WTC11 (cell line): ENCODE data around the gene EPHB6. TPM values are rescaled to one million over a fixed set of nuclear protein-coding genes. Genes with fewer than 3 reads are reported as not detected.

Experiments
- ATAC-seq: fragments of 200-7000 bp; cut with Tn5 transposase; 2 replicates; pipeline ENCODE4 v1.10.0; 2021; ENCODE audit warnings: mild to moderate bottlenecking, moderate library complexity
- CTCF ChIA-PET: fragments of 300-600 bp; sonication (Branson Sonifier 250); formaldehyde crosslinking; loops from one replicate; lab custom pipeline; 2021; ENCODE audit warnings: antibody characterized with exemption; lab: Charles Lee
- POLR2A ChIA-PET: fragments of 350-600 bp; sonication (Branson Sonifier 250); formaldehyde crosslinking; loops from one replicate; lab custom pipeline; 2021; ENCODE audit warnings: antibody characterized with exemption; lab: Charles Lee
- DNase-seq: peaks from one replicate; pipeline ENCODE4 v3.0.0; 2021; ENCODE audit warnings: low spot score
- H3K27ac Mint-ChIP-seq: 2 replicates; pipeline ENCODE4 v1.8.0; 2021; ENCODE audit warnings: mixed read lengths
- H3K27me3 Mint-ChIP-seq: 2 replicates; pipeline ENCODE4 v1.8.0; 2021; ENCODE audit warnings: low read depth, mild to moderate bottlenecking, moderate library complexity, mixed read lengths
- H3K36me3 Mint-ChIP-seq: 2 replicates; pipeline ENCODE4 v1.8.0; 2021; ENCODE audit warnings: mixed read lengths
- H3K4me1 Mint-ChIP-seq: 2 replicates; pipeline ENCODE4 v1.8.0; 2022; ENCODE audit warnings: mixed read lengths
- H3K4me3 Mint-ChIP-seq: 2 replicates; pipeline ENCODE4 v1.8.0; 2021; ENCODE audit warnings: mild to moderate bottlenecking, moderate library complexity, mixed read lengths
- H3K9me3 Mint-ChIP-seq: 2 replicates; pipeline ENCODE4 v1.8.0; 2021; ENCODE audit warnings: mixed read lengths
- CTCF ChIP-seq: fragments of 200-600 bp; IDR thresholded peaks from 2 replicates; pipeline ENCODE4 v1.8.0; 2022; ENCODE audit warnings: antibody characterized with exemption
- ESRRA ChIP-seq: sonication (generic); formaldehyde crosslinking; IDR thresholded peaks from 2 replicates; pipeline ENCODE4 v1.8.1; 2022; ENCODE audit warnings: mild to moderate bottlenecking, missing genetic modification reagents, borderline replicate concordance
- FOXJ3 ChIP-seq: sonication (generic); formaldehyde crosslinking; IDR thresholded peaks from 2 replicates; pipeline ENCODE4 v1.9.0; 2021; ENCODE audit warnings: missing genetic modification reagents, mild to moderate bottlenecking, borderline replicate concordance
- FOXK1 ChIP-seq: sonication (generic); formaldehyde crosslinking; IDR thresholded peaks from 2 replicates; pipeline ENCODE4 v1.8.0; 2022; ENCODE audit warnings: mild to moderate bottlenecking, moderate library complexity, missing genetic modification reagents
- FOXP1 ChIP-seq: sonication (generic); formaldehyde crosslinking; IDR thresholded peaks from 2 replicates; pipeline ENCODE4 v1.8.0; 2022; ENCODE audit warnings: missing genetic modification reagents, mild to moderate bottlenecking, moderate library complexity, borderline replicate concordance
- GABPB1 ChIP-seq: sonication (generic); formaldehyde crosslinking; IDR thresholded peaks from 2 replicates; pipeline ENCODE4 v1.8.1; 2023; ENCODE audit warnings: mild to moderate bottlenecking, missing genetic modification reagents
- JUN ChIP-seq: sonication (generic); formaldehyde crosslinking; IDR thresholded peaks from 2 replicates; pipeline ENCODE4 v1.8.0; 2023; ENCODE audit warnings: mild to moderate bottlenecking, missing genetic modification reagents
- MXD4 ChIP-seq: fragments of 250-450 bp; sonication (Bioruptor Pico); IDR thresholded peaks from 2 replicates; pipeline ENCODE4 v1.8.0; 2021; ENCODE audit warnings: mild to moderate bottlenecking, moderate library complexity, borderline replicate concordance
- NFATC4 ChIP-seq: fragments of 250-450 bp; sonication (Bioruptor Pico); IDR thresholded peaks from 2 replicates; pipeline ENCODE4 v1.9.0; 2021; ENCODE audit warnings: mild to moderate bottlenecking
- NFYB ChIP-seq: sonication (generic); formaldehyde crosslinking; conservative IDR thresholded peaks from 2 replicates; pipeline ENCODE4 v1.8.0; 2022; ENCODE audit warnings: low read depth, missing genetic modification reagents
- NR2C2 ChIP-seq: sonication (generic); formaldehyde crosslinking; IDR thresholded peaks from 2 replicates; pipeline ENCODE4 v1.8.0; 2022; ENCODE audit warnings: mild to moderate bottlenecking, missing genetic modification reagents
- OVOL2 ChIP-seq: fragments of 250-450 bp; sonication (Bioruptor Pico); IDR thresholded peaks from 2 replicates; pipeline ENCODE4 v1.9.0; 2021; ENCODE audit warnings: mild to moderate bottlenecking, borderline replicate concordance
- PRDM15 ChIP-seq: sonication (generic); formaldehyde crosslinking; IDR thresholded peaks from 2 replicates; pipeline ENCODE4 v1.8.0; 2022; ENCODE audit warnings: missing genetic modification reagents
- RORB ChIP-seq: fragments of 250-450 bp; sonication (Bioruptor Pico); IDR thresholded peaks from 2 replicates; pipeline ENCODE4 v1.9.0; 2021; ENCODE audit warnings: mild to moderate bottlenecking
- SMAD4 ChIP-seq: sonication (generic); formaldehyde crosslinking; IDR thresholded peaks from 2 replicates; pipeline ENCODE4 v1.8.0; 2022; ENCODE audit warnings: mild to moderate bottlenecking, missing genetic modification reagents
- TP53 ChIP-seq: sonication (generic); formaldehyde crosslinking; IDR thresholded peaks from 2 replicates; pipeline ENCODE4 v1.8.1; 2023; ENCODE audit warnings: mild to moderate bottlenecking, missing genetic modification reagents
- ZMAT4 ChIP-seq: fragments of 250-450 bp; sonication (Bioruptor Pico); IDR thresholded peaks from 2 replicates; pipeline ENCODE4 v1.9.0; 2021; ENCODE audit warnings: mild to moderate bottlenecking
- ZNF281 ChIP-seq: sonication (generic); formaldehyde crosslinking; IDR thresholded peaks from 2 replicates; pipeline ENCODE4 v1.8.0; 2023; ENCODE audit warnings: mild to moderate bottlenecking, missing genetic modification reagents
- ZNF532 ChIP-seq: fragments of 250-450 bp; sonication (Bioruptor Pico); IDR thresholded peaks from 2 replicates; pipeline ENCODE4 v1.9.0; 2021; ENCODE audit warnings: mild to moderate bottlenecking, borderline replicate concordance
- ZNF671 ChIP-seq: fragments of 250-450 bp; sonication (Bioruptor Pico); IDR thresholded peaks from 2 replicates; pipeline ENCODE4 v1.8.0; 2021; ENCODE audit warnings: mild to moderate bottlenecking
- total RNA-seq: library from RNA; stranded (reverse); gene quantifications from 3 replicates; pipeline ENCODE4 v1.2.3, GENCODE V29; 2021

The EPHB6 gene
- total RNA-seq, 1 experiment from 2014 or later, result 15.1 TPM

- Mint-ChIP-seq H3K9me3 (no peaks in the 10 kb centered on the region), H3K4me1 (peaks cover 39% of the 10 kb centered on the region), H3K27me3 (no peaks in the 10 kb centered on the region; the same call in none of the 2 replicates), H3K27ac (no peak overlapping the region), H3K36me3 (no peaks in the 10 kb centered on the region; the same call in 1 of the 2 replicates), H3K4me3 (no peak overlapping the region)
- DNase-seq (peak; percentile 80), ATAC-seq (peak; percentile 92)
- ChIA-PET CTCF (interaction anchor here (0.6 to 3.3 kb wide), 30 partner anchors 8 to 527 kb away, joined by 3 to 47 read pairs (median 4); partner anchors contain the start of genes EPHB6 and KEL), POLR2A (interaction anchor here (0.6 kb wide), 1 partner anchor 12 kb away, joined by 3 read pairs; the partner anchor contains the start of gene EPHB6)
- TF ChIP-seq TP53, result no peak
- TF ChIP-seq OVOL2 (CRISPR knock-in tag), result no peak
- TF ChIP-seq ZNF671 (CRISPR knock-in tag), result no peak
- no peak for TF ChIP-seq FOXK1 (CRISPR knock-in tag)
- TF ChIP-seq PRDM15, result no peak
- peak; percentile 39; the same call in 1 of the 2 replicates for TF ChIP-seq CTCF
- TF ChIP-seq NFYB (CRISPR knock-in tag), result peak; percentile 31; the same call in 1 of the 2 replicates
- TF ChIP-seq FOXP1 (CRISPR knock-in tag), result 0 out of 2 replicates have a peak, but pooled peaks have one; percentile 54
- no peak for TF ChIP-seq JUN (CRISPR knock-in tag)
- TF ChIP-seq ESRRA (CRISPR knock-in tag), result no peak
- no peak for TF ChIP-seq FOXJ3 (CRISPR knock-in tag)
- no peak for TF ChIP-seq SMAD4 (CRISPR knock-in tag)
Measured at GRCh38 chr7:142866361-142867096, 11.7 kb downstream of the EPHB6 start.

- Mint-ChIP-seq H3K36me3 (no peaks in the 10 kb centered on the region; the same call in 1 of the 2 replicates), H3K27ac (no peak overlapping the region), H3K27me3 (no peaks in the 10 kb centered on the region; the same call in none of the 2 replicates), H3K4me1 (peaks cover 34% of the 10 kb centered on the region), H3K4me3 (no peak overlapping the region), H3K9me3 (no peaks in the 10 kb centered on the region)
- ATAC-seq (no peak), DNase-seq (no peak)
- ChIA-PET POLR2A (no interaction called here), CTCF (interaction anchor here (0.9 to 3.3 kb wide), 11 partner anchors 7 to 528 kb away, joined by 3 to 47 read pairs (median 8); partner anchors contain the start of gene EPHB6)
- no peak for TF ChIP-seq ZNF281 (CRISPR knock-in tag)
- no peak for TF ChIP-seq CTCF
- TF ChIP-seq RORB (CRISPR knock-in tag), result no peak
- TF ChIP-seq GABPB1 (CRISPR knock-in tag), result no peak
- no peak for TF ChIP-seq MXD4
- no peak for TF ChIP-seq ZNF532 (CRISPR knock-in tag)
- no peak for TF ChIP-seq ZMAT4 (CRISPR knock-in tag)
- no peak for TF ChIP-seq NR2C2 (CRISPR knock-in tag)
- TF ChIP-seq NFATC4 (CRISPR knock-in tag), result no peak
Measured at GRCh38 chr7:142867097-142867378, 12.2 kb downstream of the EPHB6 start.
